ENCODE results near the gene TBC1D2B. TPM values are rescaled to one million over a fixed set of nuclear protein-coding genes. Genes with fewer than 3 reads are reported as not detected.

Gene TBC1D2B
- total RNA-seq, 2 experiments from 2014 or later = 39.4 to 44.1 TPM

DNA sequence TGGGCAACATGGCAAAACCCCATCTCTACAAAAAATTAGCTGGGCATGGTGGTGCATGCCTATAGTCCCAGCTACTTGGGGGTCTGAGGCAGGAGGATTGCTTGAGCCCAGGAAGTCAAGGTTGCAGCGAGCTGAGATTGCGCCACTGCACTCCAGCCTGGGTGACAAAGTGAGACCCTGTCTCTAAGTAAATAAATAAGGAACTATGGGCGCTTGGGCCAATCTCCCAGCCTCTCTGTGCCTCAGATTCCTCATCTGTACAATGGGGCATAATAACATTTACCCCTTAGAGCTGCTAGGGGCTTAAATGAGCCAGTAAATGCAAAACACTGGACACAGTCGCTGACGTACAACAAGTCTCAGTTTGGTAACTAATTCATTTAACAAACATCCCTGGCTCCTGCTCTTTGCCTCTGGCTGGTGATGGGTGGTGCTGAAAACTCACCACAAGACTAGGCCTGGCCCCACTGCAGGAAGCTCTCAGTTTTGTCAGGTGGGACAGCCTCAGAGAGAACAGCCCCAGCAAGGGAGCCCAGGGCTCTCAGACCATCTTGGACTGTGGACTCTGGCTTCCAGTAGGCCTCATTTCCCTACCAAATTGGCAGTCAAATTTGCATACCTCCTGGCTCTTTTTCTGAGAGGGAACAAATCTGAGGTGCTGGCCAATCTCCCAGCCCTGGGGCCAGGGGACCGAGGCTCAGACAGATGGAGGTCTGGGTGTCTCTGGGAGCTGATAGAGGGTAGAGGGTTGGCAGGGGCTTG is 6.4 kb upstream of the TBC1D2B start:
- Mint-ChIP-seq H3K4me1 (peaks cover 14% of the 10 kb centered on the region), H3K9me3 (no peaks in the 10 kb centered on the region), H3K27ac (no peak overlapping the region), H3K36me3 (no peaks in the 10 kb centered on the region), H3K27me3 (no peaks in the 10 kb centered on the region), H3K4me3 (no peak overlapping the region)
- no peak for DNase-seq

DNA sequence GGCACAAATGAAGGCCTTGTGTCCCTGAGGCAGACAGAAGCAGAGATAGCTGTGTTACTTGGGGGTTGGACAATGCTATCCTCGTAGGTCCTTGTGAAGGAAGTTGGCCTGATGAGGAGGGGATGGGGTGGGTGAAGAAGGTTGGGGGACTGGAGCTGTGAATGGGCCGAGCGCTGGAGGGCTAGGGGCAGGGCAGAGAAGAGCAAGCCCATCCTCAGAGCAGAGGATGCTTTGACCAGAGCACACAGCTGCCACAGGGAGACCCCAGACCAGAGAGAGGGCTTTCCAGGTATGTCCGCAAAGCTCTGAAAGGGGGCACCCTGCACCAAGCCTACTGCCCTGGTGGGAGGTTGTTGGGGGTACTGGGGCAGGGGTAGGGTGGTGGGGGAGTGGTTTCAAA is 5.7 kb upstream of the TBC1D2B start:
- H3K27ac Mint-ChIP-seq = no peak overlapping the region
- DNase-seq = no peak
- no peaks in the 10 kb centered on the region for H3K36me3 Mint-ChIP-seq
- no peaks in the 10 kb centered on the region for H3K27me3 Mint-ChIP-seq
- no peak overlapping the region for H3K4me3 Mint-ChIP-seq
- H3K4me1 Mint-ChIP-seq = peaks cover 15% of the 10 kb centered on the region
- no peaks in the 10 kb centered on the region for H3K9me3 Mint-ChIP-seq

GRCh38 chr15:78082743-78083110 is 5.2 kb upstream of the TBC1D2B start:
- Mint-ChIP-seq H3K9me3 (no peaks in the 10 kb centered on the region), H3K36me3 (no peaks in the 10 kb centered on the region), H3K27me3 (no peaks in the 10 kb centered on the region), H3K27ac (no peak overlapping the region), H3K4me3 (no peak overlapping the region), H3K4me1 (peaks cover 19% of the 10 kb centered on the region)
- no peak for DNase-seq

GRCh38 chr15:78082106-78082742 is 4.7 kb upstream of the TBC1D2B start:
- peaks cover 19% of the 10 kb centered on the region for H3K4me1 Mint-ChIP-seq

DNA sequence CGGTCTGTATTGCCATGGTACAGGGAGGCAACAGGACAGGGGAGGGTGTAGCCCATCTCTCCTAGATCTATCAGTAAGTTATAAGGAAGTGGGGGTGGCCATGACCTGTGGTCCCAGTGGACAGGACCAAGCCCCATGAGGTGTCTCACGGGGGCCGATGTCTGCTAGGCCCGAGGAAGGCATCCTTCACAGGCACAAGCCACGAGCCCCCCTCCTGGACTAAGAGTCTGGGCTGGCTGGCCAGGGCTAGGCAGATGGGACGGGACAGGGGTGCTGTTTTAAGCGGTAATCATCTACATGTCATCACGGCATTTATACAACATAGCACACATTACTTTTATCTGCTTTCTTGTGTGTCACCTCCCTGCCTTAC is 2.6 kb upstream of the TBC1D2B start:
- no peak for DNase-seq
- H3K4me1 Mint-ChIP-seq = peaks cover 30% of the 10 kb centered on the region
- no peak overlapping the region for H3K4me3 Mint-ChIP-seq
- no peaks in the 10 kb centered on the region for H3K27me3 Mint-ChIP-seq
- no peak overlapping the region for H3K27ac Mint-ChIP-seq
- no peaks in the 10 kb centered on the region for H3K9me3 Mint-ChIP-seq
- H3K36me3 Mint-ChIP-seq = peaks cover 7% of the 10 kb centered on the region

More at GRCh38 chr15:78082106-78082742, 4.7 kb upstream of the TBC1D2B start:
- Mint-ChIP-seq H3K36me3 (no peaks in the 10 kb centered on the region), H3K27me3 (no peaks in the 10 kb centered on the region), H3K4me3 (no peak overlapping the region), H3K27ac (no peak overlapping the region), H3K9me3 (no peaks in the 10 kb centered on the region)
- no peak for DNase-seq

GRCh38 chr15:78079298-78080087 is 2.0 kb upstream of the TBC1D2B start:
- Mint-ChIP-seq H3K4me1 (peaks cover 32% of the 10 kb centered on the region), H3K9me3 (no peaks in the 10 kb centered on the region), H3K27ac (no peak overlapping the region), H3K27me3 (no peaks in the 10 kb centered on the region), H3K4me3 (no peak overlapping the region), H3K36me3 (peaks cover 12% of the 10 kb centered on the region)
- no peak for DNase-seq

DNA sequence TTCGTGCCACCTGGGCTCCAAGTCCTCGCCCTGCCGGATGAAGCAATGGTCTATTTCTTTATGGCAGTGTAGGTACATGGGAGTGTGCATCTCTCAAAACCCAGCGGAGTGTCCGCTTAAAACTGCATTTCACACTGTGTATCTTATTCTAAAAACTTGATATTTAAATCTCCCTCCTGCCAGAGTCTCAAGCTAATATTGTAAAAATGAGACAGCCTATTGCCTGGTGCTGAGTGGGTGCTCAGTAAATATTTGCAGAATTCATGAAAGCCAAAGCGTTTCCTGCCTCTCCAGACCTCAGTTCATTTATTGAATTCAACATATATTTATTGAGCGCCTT is 330 bp upstream of the TBC1D2B start:
- H3K4me3 Mint-ChIP-seq = peak overlapping the region; percentile 86
- H3K4me1 Mint-ChIP-seq = peaks cover 42% of the 10 kb centered on the region
- no peak for DNase-seq
- peak overlapping the region; percentile 81 for H3K27ac Mint-ChIP-seq
- no peaks in the 10 kb centered on the region for H3K27me3 Mint-ChIP-seq
- no peaks in the 10 kb centered on the region for H3K9me3 Mint-ChIP-seq
- peaks cover 18% of the 10 kb centered on the region for H3K36me3 Mint-ChIP-seq

- no peak for DNase-seq
- Mint-ChIP-seq H3K4me3 (peak overlapping the region; percentile 95), H3K9me3 (no peaks in the 10 kb centered on the region), H3K36me3 (peaks cover 18% of the 10 kb centered on the region), H3K27me3 (no peaks in the 10 kb centered on the region), H3K27ac (peak overlapping the region; percentile 89), H3K4me1 (peaks cover 50% of the 10 kb centered on the region)
These were observed 1.1 kb downstream of the TBC1D2B start for GRCh38 chr15:78076231-78077052.

DNA sequence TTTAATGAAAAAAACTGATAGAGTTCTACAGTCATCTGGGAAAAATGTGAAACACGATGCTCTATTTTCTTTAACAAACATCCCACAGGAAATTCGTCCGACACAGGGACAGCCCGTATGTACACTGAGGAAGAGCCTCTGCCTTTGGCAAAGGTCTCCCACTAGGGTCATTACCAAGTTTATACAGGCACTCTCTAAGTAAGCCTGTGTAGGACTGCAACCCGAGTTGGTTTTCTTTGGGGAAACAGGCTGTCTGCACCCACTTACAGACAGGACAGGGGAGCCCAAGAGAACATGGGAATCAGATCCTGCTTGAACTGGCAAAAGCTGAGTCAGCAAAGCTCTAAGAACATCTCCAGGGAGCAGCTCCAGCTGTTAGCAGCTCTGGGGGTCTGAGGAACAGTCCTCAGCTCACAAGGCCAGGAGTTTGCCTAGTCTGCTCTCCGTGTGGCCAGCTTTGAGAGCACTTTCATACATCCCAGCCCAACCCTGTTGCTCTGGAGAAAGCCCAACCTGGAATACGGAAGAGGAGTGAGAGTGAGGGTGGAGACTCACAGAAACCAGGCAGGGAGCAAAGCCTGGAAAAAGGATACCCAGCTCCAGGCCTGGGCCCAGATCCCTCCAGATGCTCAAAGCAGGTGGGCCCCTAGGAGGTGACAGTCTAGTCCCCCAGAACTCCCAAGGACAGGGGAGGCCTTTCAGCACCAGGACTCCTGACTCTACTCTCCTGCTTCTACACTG is 1.9 kb downstream of the TBC1D2B start:
- Mint-ChIP-seq H3K4me1 (peaks cover 52% of the 10 kb centered on the region), H3K9me3 (no peaks in the 10 kb centered on the region), H3K36me3 (peaks cover 18% of the 10 kb centered on the region), H3K4me3 (peak overlapping the region; percentile 95), H3K27me3 (no peaks in the 10 kb centered on the region), H3K27ac (peak overlapping the region; percentile 47)
- no peak for DNase-seq

DNA sequence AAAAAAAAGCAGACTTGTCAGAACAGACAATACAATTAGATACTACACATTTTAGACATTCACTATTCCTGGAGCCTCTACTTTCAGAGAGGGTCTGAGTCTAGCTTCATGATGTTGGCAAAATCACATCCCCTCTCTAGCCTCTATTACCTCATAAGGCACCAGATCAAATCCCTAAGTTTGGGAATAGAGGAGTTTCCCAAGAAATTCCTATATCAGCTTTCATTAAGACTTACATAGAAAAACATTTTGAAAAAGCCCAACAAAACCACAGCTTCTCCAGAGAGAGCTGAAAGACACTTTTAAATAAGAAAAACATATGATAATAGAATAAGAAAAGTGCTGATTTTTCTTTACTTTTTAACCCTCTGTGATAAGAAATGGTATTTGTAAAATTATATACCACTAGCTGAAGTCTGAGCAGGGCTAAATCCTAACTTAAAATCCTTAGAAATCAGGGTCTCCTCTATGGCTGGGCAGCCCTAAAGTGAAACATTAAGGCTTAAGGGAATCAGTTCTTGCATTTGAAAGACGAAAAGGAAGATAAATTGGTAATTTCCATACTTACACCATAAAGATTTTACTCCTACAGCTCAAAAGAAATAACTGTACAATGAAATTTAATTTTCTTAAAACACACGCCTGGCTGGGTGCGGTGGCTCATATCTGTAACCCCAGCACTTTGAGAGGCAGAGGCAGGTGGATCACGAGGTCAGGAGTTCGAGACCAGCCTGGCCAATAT is 4.3 kb downstream of the TBC1D2B start:
- no peak for DNase-seq
- H3K9me3 Mint-ChIP-seq = no peaks in the 10 kb centered on the region
- peak overlapping the region; percentile 83 for H3K27ac Mint-ChIP-seq
- peak overlapping the region; percentile 58 for H3K4me3 Mint-ChIP-seq
- peaks cover 48% of the 10 kb centered on the region for H3K4me1 Mint-ChIP-seq
- peaks cover 21% of the 10 kb centered on the region for H3K36me3 Mint-ChIP-seq
- no peaks in the 10 kb centered on the region for H3K27me3 Mint-ChIP-seq

DNA sequence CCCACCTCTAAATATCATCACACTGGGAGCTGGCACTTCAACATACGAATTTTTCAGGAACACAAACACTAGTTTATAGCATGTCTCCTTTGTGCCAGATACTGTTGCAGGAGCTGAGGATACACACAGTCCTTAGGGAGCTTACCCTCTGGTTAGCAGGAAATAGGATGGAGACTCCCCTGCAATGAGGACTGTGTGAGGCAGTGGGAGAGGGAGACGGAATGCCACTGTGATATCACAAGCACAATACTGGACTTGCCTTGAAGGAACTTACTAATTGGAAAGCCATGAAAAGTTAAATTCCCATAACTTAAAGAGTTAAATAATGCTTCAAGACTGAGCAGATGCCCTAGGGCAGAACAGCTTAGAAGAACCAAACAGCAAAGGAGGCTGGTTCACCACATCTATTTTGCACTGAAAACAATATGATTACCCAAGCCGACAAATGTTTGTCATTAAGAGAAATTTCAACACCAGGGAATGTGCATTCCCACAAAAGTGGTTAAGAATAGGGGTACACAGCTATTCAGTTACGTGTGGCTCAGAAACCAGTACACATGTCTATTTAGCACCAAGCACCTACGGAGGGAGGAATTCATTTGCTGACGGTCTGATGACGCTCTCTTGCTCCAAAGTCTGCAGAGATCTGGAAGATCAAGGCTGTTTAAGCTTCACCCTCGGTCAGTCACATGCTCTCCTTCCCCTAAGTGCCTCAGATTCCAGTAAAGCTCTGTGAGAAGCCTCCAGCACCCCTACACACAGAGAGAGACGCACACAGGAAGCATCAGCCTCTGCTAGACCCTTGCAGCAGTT is 5.2 kb downstream of the TBC1D2B start:
- H3K9me3 Mint-ChIP-seq = no peaks in the 10 kb centered on the region
- H3K27ac Mint-ChIP-seq = peak overlapping the region; percentile 83
- H3K36me3 Mint-ChIP-seq = peaks cover 21% of the 10 kb centered on the region
- DNase-seq = no peak
- peak overlapping the region; percentile 58 for H3K4me3 Mint-ChIP-seq
- H3K4me1 Mint-ChIP-seq = peaks cover 43% of the 10 kb centered on the region
- H3K27me3 Mint-ChIP-seq = no peaks in the 10 kb centered on the region

- Mint-ChIP-seq H3K36me3 (peaks cover 21% of the 10 kb centered on the region), H3K9me3 (no peaks in the 10 kb centered on the region), H3K4me3 (no peak overlapping the region), H3K27me3 (no peaks in the 10 kb centered on the region), H3K4me1 (peaks cover 43% of the 10 kb centered on the region), H3K27ac (peak overlapping the region; percentile 59)
- no peak for DNase-seq
These were observed 6.1 kb downstream of the TBC1D2B start for GRCh38 chr15:78071383-78071782.

DNA sequence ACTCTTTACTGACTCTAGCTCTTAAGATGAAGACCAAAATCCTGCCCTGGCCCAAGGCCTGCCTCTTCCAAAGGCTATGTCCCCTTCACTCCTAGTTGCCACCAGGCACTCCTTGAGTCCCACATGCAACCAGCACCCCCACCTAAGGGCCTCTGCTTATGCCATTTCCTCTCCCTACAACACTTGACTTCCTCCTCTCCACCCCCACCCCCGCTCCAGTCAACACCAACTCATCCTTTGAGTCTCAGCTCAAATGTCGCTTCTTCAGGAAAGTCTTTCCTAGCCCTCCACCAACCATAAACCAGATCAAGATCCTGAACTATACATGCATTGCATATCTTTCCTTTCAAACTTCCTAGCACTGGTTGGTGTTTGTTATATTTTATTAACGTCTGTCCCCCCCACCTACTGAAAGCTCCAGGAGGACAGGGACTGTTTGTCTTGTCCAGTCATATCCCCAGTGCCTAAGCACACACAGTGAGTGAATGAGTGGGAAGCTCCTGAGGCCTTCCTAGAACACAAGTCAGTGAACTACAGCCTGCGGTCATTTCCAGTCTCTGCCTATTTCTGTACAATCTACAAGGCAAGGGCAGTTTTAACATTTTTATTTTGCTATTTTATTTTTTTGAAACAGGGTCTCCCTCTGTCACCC is 7.3 kb downstream of the TBC1D2B start:
- peak overlapping the region; percentile 72 for H3K4me3 Mint-ChIP-seq
- peak; percentile 31 for DNase-seq
- no peaks in the 10 kb centered on the region for H3K27me3 Mint-ChIP-seq
- peaks cover 33% of the 10 kb centered on the region for H3K4me1 Mint-ChIP-seq
- peak overlapping the region; percentile 97 for H3K27ac Mint-ChIP-seq
- peaks cover 20% of the 10 kb centered on the region for H3K36me3 Mint-ChIP-seq
- no peaks in the 10 kb centered on the region for H3K9me3 Mint-ChIP-seq

Data from activated naive CD8-positive, alpha-beta T cell treated with anti-CD3 and anti-CD28 coated beads for 36 hours (primary cell).